Stimulated activated CD4-positive, alpha-beta T cell treated with anti-CD3 and anti-CD28 coated beads, Interleukin-1b, Interleukin-23, amount 100 ng/mL, for 1 hour (primary cell): ENCODE measurements around the gene CFL2.
"Not testable (repeated sequence)": the region's sequence is repeated elsewhere in the genome, so short reads cannot be mapped to it uniquely, and the experiment has no call there.

ENCODE experiments used
- DNase-seq, 2 donors: peaks; one replicate each; pipeline ENCODE4 v3.0.0-alpha.2; 2020; ENCODE audit warnings: low read depth in 2 of 2

The CFL2 gene

GRCh38 chr14:34711796-34712712 is 2.3 kb downstream of the CFL2 start:
- DNase-seq: no peak

DNA sequence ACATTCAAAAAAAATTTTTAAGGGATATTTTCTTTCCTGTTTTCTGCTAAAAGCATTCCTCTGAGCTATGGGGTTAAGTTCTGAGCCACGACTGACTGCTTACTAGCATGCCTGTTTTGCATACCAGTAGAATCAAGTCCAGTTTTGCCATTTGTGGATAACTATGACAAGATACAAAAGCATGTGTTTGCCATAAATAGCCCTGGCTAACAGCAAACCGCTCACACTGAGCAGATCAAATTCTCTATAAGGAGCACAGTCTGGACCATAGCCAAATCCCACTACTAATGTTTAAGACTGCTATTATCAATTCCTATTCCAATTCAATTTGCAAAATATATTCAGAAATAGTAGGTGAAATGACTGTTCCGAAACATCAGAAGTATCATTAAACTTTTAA is 3.2 kb downstream of the CFL2 start:
- no peak for DNase-seq

DNA sequence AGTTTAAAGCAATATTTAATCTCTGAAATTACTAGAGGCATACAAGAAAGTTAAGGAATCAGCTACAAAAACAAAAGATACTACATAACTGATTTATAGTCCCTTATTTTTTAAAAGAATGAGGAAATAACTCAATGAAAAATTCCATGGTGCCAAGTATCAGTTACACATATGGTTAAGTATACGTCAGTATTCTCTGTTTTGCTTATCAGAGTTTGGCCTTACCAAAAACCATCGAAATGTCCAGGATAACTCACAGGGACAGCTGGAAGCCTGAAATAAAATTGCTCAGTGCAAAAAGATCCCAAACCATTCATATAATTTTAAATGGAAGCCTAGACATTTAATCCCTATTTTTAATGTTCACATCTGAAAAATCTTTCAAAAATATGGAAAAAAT is 3.6 kb downstream of the CFL2 start:
- no peak for DNase-seq

- no peak for DNase-seq
These were observed 4.4 kb downstream of the CFL2 start for GRCh38 chr14:34710006-34710405.

GRCh38 chr14:34707722-34708121 is 6.7 kb downstream of the CFL2 start:
- DNase-seq: no peak

GRCh38 chr14:34701808-34702207 is 12.6 kb downstream of the CFL2 start:
- no peak for DNase-seq

- no peak for DNase-seq
These were observed 13.7 kb downstream of the CFL2 start for GRCh38 chr14:34700622-34701130.

- no peak for DNase-seq
These were observed 14.3 kb downstream of the CFL2 start for GRCh38 chr14:34699873-34700621.

DNA sequence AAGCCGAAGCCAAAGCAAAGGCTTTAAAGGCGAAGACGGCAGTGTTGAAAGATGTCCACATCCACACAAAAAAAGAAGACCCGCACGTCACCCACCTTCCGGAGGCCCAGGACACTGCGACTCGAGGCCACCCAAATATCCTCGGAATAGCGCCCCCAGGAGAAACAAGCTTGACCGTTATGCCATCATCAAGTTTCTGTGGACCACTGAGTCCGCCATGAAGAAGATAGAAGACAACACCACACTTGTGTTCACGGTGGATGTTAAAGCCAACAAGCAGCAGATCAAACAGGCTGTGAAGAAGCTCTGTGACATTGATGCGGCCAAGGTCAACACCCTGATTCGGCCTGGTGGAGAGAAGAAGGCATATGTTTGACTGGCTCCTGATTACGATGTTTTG is 20.2 kb downstream of the CFL2 start:
- not testable (repeated sequence) for DNase-seq

DNA sequence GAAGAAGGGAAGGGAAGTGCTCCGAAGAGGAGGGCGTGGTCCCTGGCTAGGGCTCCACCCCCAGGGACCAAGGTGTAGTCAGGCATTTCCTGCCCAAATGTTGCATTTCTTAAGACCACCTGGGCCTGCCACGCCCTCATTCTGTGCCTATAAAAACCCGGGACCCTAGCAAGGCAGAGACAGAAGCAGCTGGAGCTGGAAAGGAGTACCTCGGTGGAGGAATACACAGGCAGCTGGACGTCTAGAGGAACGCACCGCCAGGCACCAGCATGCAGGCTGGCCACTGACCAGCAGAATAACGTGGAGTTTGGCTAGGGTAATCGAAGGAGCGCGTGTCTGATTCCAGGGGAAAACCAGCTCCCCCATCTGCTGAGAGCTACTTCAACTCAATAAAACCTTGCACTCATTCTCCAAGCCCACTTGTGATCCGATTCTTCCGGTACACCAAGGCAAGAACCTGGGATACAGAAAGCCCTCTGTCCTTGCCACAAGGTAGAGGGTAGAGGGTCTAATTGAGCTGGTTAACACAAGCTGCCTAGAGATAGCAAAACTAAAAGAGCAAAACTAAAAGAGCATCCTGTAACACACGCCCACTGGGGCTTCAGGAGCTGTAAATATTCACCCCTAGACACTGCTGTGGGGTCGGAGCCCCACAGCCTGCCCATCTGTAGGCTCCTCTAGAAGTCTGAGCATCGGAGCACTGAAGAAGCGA is 21.0 kb downstream of the CFL2 start:
- no peak for DNase-seq

- DNase-seq: no peak
These were observed 21.5 kb downstream of the CFL2 start for GRCh38 chr14:34692898-34693227.

DNA sequence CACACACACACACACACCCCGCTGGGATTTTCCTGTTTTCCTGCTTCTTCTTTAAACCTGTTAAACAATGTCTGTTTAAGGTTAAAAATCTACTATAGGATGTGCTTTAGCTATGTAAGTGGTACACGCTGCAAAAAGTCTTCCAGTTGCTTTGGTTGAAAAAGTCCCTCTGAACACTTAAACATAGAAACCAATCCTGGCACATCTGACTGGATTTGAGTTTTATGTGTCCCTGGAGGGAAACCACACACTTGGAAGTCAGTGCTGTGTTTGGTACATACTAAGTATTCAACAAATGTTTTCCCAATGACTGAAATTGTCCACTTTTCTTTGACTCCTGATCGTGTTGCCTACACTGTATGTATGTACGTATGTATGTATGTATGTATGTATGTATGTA is 22.0 kb downstream of the CFL2 start:
- no peak for DNase-seq

DNA sequence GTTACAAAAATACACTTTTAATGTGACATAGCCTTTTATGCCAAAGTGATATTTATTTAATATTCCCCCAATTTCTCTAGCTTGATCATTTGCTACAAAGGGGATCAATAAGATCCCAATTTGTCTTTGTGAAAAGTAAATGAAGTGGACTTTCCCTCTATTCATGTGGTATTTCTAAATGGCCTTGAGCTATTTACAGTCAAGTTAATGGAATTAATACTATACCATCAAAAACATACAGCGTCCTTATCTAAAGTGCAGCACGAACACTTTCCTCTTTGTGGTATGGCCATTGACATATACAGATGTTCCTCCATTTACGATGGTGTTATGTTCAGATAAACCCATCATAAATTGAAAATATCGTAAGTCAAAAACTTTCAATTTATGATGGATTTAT is 23.2 kb downstream of the CFL2 start:
- no peak for DNase-seq

- no peak for DNase-seq
These were observed 25.8 kb downstream of the CFL2 start for GRCh38 chr14:34688470-34689206.

DNA sequence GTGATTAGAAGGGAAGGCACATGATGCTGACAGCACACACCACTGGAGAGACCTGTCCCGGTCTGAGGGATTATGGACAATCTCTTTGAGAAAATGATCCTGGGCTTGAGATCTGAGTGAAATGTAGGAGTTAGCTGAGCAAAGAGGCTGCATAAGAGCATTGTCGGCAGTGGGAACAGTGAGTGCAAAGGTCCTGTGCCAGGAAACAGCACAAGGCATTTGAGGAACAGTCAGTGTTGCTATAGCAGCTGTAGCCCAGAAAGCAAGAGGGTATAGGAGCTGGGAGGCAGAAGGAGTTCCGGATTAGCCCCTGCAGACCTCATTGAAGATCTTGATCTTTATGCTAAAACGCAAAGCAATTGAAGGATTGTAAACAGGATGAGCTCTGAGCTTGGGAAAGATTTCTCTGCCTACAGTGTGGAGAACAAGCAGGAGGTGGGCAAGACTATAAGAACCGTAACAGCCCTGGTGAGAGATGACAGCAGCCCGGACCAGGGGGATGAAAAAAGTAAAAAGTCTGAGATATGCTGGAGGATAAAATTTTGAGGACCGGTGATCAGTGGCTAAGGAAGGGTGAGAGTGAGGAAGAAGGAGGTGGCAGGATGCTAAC is 28.5 kb downstream of the CFL2 start:
- DNase-seq: no peak

DNA sequence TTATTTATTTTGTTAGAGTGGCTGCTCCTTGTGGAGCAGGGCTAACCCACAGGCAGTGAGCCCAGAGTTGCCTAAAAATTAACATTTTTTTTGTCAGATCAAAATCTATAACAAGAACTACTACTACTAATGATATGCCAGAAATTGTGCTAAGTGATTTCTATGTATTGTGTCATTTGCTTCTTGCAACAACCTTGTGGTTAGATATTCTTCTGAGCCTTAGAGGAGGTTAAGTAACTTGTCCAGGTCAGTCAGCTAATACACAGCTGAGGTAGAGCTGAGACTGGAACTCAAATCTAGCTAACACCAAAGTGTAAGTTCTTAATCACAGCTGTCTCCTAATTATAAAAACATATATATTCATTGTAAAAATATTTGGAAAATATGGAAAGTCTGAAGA is 29.8 kb downstream of the CFL2 start:
- DNase-seq: no peak

DNA sequence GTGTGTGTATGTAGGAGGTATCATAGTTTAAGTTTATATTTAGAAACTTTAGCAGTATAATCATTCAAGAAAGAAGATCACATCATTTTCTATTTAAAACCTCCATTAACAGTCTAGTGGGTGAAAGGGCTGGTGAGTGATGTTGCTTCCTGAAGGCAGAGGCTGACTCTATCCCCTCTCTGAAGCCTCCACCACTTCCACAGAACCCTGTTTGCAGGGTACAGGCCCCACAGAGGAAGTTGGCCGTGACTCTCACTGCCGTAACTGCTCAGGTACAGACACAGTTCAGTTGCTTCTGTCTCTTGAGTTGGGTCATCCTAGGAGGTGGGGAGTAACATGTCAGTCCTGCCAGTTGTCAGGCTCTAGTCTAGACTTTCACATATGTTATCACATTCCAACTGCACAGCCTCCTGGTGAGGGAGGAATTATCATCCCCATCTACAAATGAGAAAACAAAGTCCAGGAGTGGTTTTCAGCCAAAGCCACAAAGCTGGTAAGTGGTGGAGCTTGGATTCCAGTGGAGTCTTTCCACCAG is 31.5 kb downstream of the CFL2 start:
- no peak for DNase-seq

DNA sequence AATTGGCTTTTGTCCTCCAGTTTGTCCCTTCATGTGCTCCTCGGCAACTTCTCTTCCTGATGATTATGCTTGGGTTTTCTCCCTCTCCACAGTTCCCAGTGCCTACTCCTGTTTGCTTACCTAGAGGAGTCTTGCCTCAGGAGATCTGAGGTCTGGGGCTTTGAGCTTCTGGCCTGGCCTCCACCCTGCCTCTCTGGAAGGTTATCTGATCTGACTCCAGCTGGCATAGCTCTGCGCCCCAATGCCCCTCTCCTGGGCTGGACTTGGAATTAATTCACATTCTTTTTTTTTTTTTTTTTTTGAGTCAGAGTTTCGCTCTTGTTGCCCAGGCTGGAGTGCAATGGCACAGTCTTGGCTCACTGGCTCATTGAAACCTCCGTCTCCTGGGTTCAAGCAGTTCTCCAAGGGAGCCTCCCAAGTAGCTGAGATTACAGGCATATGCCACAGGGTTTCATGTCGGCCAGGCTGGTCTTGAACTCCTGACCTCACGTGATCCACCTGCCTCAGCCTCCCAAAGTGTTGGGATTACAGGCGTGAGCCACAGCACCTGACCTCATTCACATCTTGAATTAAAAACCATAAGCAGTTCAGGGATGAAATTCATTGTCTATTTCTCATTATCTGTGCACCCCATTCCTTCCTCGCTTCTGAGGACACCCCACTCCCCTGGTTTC is 33.5 kb downstream of the CFL2 start:
- no peak for DNase-seq

DNA sequence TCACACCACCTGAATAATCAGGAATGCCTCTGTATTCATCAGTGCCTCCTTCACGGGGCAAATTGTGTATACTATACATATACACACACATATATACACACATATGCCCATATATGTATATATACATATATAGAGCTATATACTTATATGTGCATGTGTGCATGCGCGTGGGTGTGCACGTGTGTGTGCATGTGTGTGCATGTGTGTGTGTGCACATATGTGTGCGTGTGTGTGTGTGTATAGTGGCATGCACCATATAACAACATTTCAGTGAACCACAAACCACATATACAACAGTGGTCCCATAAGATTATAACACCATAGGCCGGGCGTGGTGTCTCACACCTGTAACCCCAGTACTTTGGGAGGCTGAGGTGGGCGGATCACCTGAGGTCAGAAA is 35.7 kb downstream of the CFL2 start:
- DNase-seq: no peak

DNA sequence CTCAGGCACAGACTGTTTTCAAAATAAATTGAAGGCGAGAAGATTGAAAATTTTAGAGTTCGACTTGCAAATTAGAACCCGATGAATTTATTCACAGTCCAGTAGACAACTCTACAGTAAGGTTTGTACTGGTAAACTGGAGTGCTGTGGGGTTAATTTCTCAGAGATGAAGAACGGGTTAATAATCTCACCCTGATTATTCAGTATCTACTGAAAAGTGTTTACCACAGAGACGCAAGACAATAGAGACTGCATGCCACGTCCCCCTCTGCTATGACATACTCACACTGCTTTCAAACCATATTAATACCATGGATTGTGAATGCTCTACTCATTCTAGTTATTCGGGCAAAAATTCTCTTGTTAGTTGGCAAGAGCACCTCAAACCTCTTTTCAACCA is 36.1 kb downstream of the CFL2 start:
- no peak for DNase-seq
